Osteoblast (primary cell): ENCODE results near the gene ABHD13. TPM values are rescaled to one million over a fixed set of nuclear protein-coding genes. Genes with fewer than 3 reads are reported as not detected.
"Not testable (repeated sequence)": the region's sequence is repeated elsewhere in the genome, so short reads cannot be mapped to it uniquely, and the experiment has no call there.

Source experiments
- DNase-seq: peaks from one replicate; pipeline ENCODE4 v3.0.0; 2011; ENCODE audit warnings: low spot score, mixed read lengths; ENCODE audit not compliant: insufficient read length; ENCODE audit errors: missing footprints
- H2AFZ ChIP-seq: 2 replicates; pipeline ENCODE4 v1.6.0; 2011; ENCODE audit warnings: mild to moderate bottlenecking, low read length
- H3K27ac ChIP-seq: 2 replicates; pipeline ENCODE4 v1.5.1; 2011; ENCODE audit warnings: mild to moderate bottlenecking, low read depth, low read length, moderate library complexity
- H3K27me3 ChIP-seq: 2 replicates; pipeline ENCODE4 v1.6.0; 2012; ENCODE audit warnings: mild to moderate bottlenecking, control low read depth, inconsistent platforms, low read length, moderate library complexity; ENCODE audit not compliant: insufficient read depth
- H3K36me3 ChIP-seq: 2 replicates; pipeline ENCODE4 v1.5.1; 2011; ENCODE audit warnings: mild to moderate bottlenecking, low read length, control low read depth, moderate library complexity; ENCODE audit not compliant: insufficient read depth
- H3K4me1 ChIP-seq: 2 replicates; pipeline ENCODE4 v1.5.1; 2011; ENCODE audit warnings: mild to moderate bottlenecking, low read length, control low read depth, moderate library complexity; ENCODE audit not compliant: insufficient read depth
- H3K4me2 ChIP-seq: 2 replicates; pipeline ENCODE4 v1.6.0; 2011; ENCODE audit warnings: mild to moderate bottlenecking, low read length; ENCODE audit not compliant: insufficient read depth
- H3K4me3 ChIP-seq: fragments of 200-600 bp; sonication (generic); 3 replicates; pipeline ENCODE4 v1.5.1; 2012; ENCODE audit warnings: mild to moderate bottlenecking, low read length, inconsistent platforms; ENCODE audit not compliant: insufficient read depth
- H3K79me2 ChIP-seq: 2 replicates; pipeline ENCODE4 v1.6.0; 2012; ENCODE audit warnings: mild to moderate bottlenecking, low read length, control low read depth, inconsistent platforms; ENCODE audit not compliant: insufficient read depth
- H3K9me3 ChIP-seq: 2 replicates; pipeline ENCODE4 v1.5.1; 2011; ENCODE audit warnings: low read depth, low read length, control low read depth
- H4K20me1 ChIP-seq: 2 replicates; pipeline ENCODE4 v1.6.0; 2012; ENCODE audit warnings: mild to moderate bottlenecking, low read length, control low read depth; ENCODE audit not compliant: insufficient read depth
- CTCF ChIP-seq: IDR thresholded peaks from 2 replicates; pipeline ENCODE4 v1.5.1; 2011; ENCODE audit warnings: mild to moderate bottlenecking, low read depth, low read length, moderate library complexity; ENCODE audit errors: extremely low read depth
- total RNA-seq: library from RNA; depleted of rRNA; stranded (reverse); fragments of >200 nt; gene quantifications from 2 replicates; pipeline ENCODE4 v1.2.3, GENCODE V29; 2012

ABHD13 gene
- total RNA-seq, 1 donor, result 8.7 TPM

- Histone ChIP-seq H2AFZ (peak overlapping the region; percentile 77), H3K27me3 (no peaks in the 10 kb centered on the region), H3K79me2 (peaks cover 36% of the 10 kb centered on the region), H4K20me1 (no peaks in the 10 kb centered on the region), H3K4me2 (peak overlapping the region; percentile 98), H3K9me3 (no peaks in the 10 kb centered on the region), H3K4me1 (peaks cover 26% of the 10 kb centered on the region), H3K36me3 (peaks cover 3% of the 10 kb centered on the region), H3K27ac (peak overlapping the region; percentile 73), H3K4me3 (peak overlapping the region; percentile 78)
- no peak for TF ChIP-seq CTCF
- no peak for DNase-seq
Observed at GRCh38 chr13:108214441-108215271, 3.5 kb upstream of the ABHD13 start.

GRCh38 chr13:108215436-108215835, 2.8 kb upstream of the ABHD13 start, which contains the start of gene LIG4:
TSS of gene LIG4 (minus strand) at chr13:108215536. CDS start at chr13:108211268, 4,268 bp downstream.
- no peaks in the 10 kb centered on the region for H4K20me1 ChIP-seq
- no peaks in the 10 kb centered on the region for H3K9me3 ChIP-seq
- H3K79me2 ChIP-seq, result peaks cover 44% of the 10 kb centered on the region
- H3K4me2 ChIP-seq, result peak within 1 kb of the TSS; percentile 98
- peak within 1 kb of the TSS; percentile 98 for H2AFZ ChIP-seq
- H3K36me3 ChIP-seq, result no peaks in the 10 kb centered on the region
- peak within 1 kb of the TSS; percentile 81 for H3K27ac ChIP-seq
- no peak for TF ChIP-seq CTCF
- peaks cover 27% of the 10 kb centered on the region for H3K4me1 ChIP-seq
- H3K4me3 ChIP-seq, result peak within 1 kb of the TSS; percentile 78
- peak; percentile 99 for DNase-seq
- H3K27me3 ChIP-seq, result no peaks in the 10 kb centered on the region

GRCh38 chr13:108217307-108218043, 717 bp upstream of the ABHD13 start:
- H3K36me3 ChIP-seq, H3K27me3 ChIP-seq, DNase-seq, H3K9me3 ChIP-seq, H4K20me1 ChIP-seq: not testable (repeated sequence)
- peak overlapping the region; percentile 94 for H3K4me3 ChIP-seq
- peaks cover 27% of the 10 kb centered on the region for H3K4me1 ChIP-seq
- peaks cover 60% of the 10 kb centered on the region for H3K79me2 ChIP-seq
- peak overlapping the region; percentile 96 for H3K27ac ChIP-seq
- H3K4me2 ChIP-seq, result peak overlapping the region; percentile 88
- peak overlapping the region; percentile 99 for H2AFZ ChIP-seq

GRCh38 chr13:108220041-108220440, 1.8 kb downstream of the ABHD13 start:
- Histone ChIP-seq H3K27ac (no peak overlapping the region), H4K20me1 (peaks cover 3% of the 10 kb centered on the region), H2AFZ (no peak overlapping the region), H3K36me3 (no peaks in the 10 kb centered on the region), H3K9me3 (no peaks in the 10 kb centered on the region), H3K79me2 (peaks cover 78% of the 10 kb centered on the region), H3K4me2 (peak overlapping the region; percentile 88), H3K4me1 (peaks cover 20% of the 10 kb centered on the region), H3K27me3 (no peaks in the 10 kb centered on the region), H3K4me3 (no peak overlapping the region)
- no peak for DNase-seq
- TF ChIP-seq CTCF, result no peak
